ENCODE results near the gene SLC38A11. TPM values are rescaled to one million over a fixed set of nuclear protein-coding genes. Genes with fewer than 3 reads are reported as not detected.
"Not testable (repeated sequence)": the region's sequence is repeated elsewhere in the genome, so short reads cannot be mapped to it uniquely, and the experiment has no call there.

The SLC38A11 gene
- total RNA-seq, 6 experiments from 2014 or later: 0.58 to 3.6 (median 2.1) TPM

DNA sequence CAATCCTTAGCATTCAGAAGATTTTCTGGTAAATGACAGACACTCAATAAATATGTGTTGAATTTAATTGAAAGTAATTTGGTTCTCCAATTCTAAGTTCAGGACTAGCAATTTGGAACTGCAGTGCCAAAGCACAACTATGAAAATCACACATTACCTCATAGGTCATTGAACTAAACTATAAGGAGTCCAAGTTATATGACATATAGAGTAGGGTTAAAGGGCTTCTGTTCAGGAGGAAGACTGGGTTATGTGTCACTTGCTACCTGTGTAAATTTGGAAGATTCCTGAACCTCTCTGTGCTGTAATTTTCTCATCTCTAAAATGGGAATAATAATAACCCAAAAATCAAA, 85.9 kb downstream of the SLC38A11 start:
- no peak for TF ChIP-seq POLR2A (IDR thresholded peaks at IDR 0.05)
- TF ChIP-seq, protein P1, sequence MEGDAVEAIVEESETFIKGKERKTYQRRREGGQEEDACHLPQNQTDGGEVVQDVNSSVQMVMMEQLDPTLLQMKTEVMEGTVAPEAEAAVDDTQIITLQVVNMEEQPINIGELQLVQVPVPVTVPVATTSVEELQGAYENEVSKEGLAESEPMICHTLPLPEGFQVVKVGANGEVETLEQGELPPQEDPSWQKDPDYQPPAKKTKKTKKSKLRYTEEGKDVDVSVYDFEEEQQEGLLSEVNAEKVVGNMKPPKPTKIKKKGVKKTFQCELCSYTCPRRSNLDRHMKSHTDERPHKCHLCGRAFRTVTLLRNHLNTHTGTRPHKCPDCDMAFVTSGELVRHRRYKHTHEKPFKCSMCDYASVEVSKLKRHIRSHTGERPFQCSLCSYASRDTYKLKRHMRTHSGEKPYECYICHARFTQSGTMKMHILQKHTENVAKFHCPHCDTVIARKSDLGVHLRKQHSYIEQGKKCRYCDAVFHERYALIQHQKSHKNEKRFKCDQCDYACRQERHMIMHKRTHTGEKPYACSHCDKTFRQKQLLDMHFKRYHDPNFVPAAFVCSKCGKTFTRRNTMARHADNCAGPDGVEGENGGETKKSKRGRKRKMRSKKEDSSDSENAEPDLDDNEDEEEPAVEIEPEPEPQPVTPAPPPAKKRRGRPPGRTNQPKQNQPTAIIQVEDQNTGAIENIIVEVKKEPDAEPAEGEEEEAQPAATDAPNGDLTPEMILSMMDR (IDR thresholded peaks at IDR 0.05): no peak
- intact Hi-C loops (cut with DNase I): no loop called here
- no peak overlapping the region for H3K4me3 ChIP-seq
- H3K4me1 ChIP-seq: peaks cover 0 to 53% (median 9%) of the 10 kb centered on the region in 4 donors
- no peaks in the 10 kb centered on the region for H3K27me3 ChIP-seq
- ATAC-seq: peak in 3 of 4 donors; percentile 4 to 70 (median 30)
- no peaks in the 10 kb centered on the region for H3K36me3 ChIP-seq
- no peak for DNase-seq
- H3K9me3 ChIP-seq: no peaks in the 10 kb centered on the region
- H3K27ac ChIP-seq: peak overlapping the region in 2 of 3 donors; percentile 16 to 44

DNA sequence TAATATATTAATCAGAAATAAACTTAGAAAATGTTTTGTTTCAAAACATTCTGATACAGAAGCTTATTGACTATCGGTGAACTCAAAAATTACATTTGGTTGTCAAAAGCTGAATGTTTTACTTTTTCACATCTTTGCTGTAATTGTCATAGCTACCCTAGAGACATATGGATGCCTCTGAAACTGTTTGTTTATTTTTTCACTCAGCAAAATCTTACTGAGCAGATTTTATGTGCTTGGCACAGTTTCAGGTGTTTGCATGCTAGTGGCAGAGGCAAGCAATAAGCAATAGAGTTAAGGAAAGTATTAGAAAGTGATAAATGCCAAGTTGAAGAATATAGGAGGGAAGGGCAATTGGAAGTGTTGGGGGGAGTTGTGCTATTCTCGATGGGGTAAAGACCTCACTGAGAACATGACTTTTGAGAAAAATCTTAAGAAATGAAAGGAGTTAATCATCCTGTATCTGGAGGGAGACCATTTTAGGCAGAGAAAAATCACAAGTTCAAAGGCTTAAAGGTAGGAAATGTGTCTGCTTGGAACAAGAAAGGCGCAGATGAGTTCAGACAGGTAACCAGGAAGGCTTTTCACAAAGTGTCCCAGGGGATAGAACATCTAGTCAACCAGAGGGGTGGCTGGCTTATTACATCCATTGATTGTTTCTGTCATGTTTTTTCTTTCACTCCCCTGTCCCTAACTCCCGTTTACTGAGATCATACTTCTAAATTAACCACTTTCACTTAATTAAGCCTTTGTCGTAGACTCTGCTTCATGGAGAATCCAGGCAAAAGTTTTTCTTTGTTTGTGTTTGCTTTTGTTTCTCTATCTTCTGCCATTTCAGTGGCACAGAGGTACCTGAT, 86.5 kb downstream of the SLC38A11 start:
- TF ChIP-seq, protein P1 (IDR thresholded peaks at IDR 0.05): no peak
- no peak for TF ChIP-seq POLR2A (IDR thresholded peaks at IDR 0.05)
- Histone ChIP-seq H3K4me1 (peaks cover 0 to 48% (median 6%) of the 10 kb centered on the region in 4 donors), H3K27ac (peak overlapping the region in 2 of 3 donors; percentile 16 to 44), H3K9me3 (no peaks in the 10 kb centered on the region), H3K27me3 (no peaks in the 10 kb centered on the region), H3K4me3 (no peak overlapping the region), H3K36me3 (no peaks in the 10 kb centered on the region)
- intact Hi-C loops (cut with DNase I): no loop called here
- ATAC-seq (peak; percentile 25 to 53 (median 40)), DNase-seq (no peak)
- 50% methylated on average over 5 of the region's 5 CpGs for WGBS (ENCODE audit: insufficient coverage, low coverage, low lambda C conversion rate, missing lambda C conversion rate)

DNA sequence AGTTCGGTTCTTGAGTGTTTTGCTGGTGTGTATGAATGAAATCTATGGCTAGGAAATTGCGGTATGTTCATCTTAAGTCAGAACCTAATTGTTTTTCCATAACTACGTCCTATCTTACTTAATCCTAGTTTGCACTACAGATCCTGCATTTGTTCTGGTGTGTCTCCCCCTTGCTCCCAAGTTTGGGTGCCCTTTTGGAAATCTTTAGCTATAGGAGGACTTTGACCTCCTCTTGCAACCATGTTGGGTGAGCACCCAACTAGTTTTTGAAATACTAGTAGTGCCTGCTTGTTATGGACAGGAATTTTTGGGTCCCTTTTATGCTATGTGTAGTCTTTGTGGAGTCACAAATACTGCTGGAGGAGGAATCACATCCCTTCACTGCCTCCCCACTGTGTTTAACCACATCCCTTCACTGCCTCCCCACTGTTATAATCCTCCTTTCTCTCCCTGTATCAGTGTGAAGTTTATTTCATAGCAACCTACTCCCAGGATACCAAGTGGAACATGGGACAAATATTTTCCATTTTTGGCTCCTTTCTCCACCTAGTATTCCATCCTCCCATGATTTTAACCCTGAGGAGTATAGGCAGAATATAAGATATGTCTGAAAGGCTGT, 87.4 kb downstream of the SLC38A11 start:
- Histone ChIP-seq H3K4me3 (no peak overlapping the region), H3K27me3 (no peaks in the 10 kb centered on the region), H3K9me3 (no peaks in the 10 kb centered on the region), H3K36me3 (no peaks in the 10 kb centered on the region), H3K27ac (peak overlapping the region in 1 of 3 donors; percentile 44), H3K4me1 (peaks cover 0 to 39% (median 4%) of the 10 kb centered on the region in 4 donors)
- TF ChIP-seq, protein P1 (IDR thresholded peaks at IDR 0.05): no peak
- TF ChIP-seq POLR2A (IDR thresholded peaks at IDR 0.05): no peak
- intact Hi-C loops (cut with DNase I): no loop called here
- DNase-seq (no peak), ATAC-seq (peak in 1 of 4 donors; percentile 21)
- WGBS (ENCODE audit: insufficient coverage, low coverage, low lambda C conversion rate, missing lambda C conversion rate): 32% methylated on average over 3 of the region's 3 CpGs

DNA sequence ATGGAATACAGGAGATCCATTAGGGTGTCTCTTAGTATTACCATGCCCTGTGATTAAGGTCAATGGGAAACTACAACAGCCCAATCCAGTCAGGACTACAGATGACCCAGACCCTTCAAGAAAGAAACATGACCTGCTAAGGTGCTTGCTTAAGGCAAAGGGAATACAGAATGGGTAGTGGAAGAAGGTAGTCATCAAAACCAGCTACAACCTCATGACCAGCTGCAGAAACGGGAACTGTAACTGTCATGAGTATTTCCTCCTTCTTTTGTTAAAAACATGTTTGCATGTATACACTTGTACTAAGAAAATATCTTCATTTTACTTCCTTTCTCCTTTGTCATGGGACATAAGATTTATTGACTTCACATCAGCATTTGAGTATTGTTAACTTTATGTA, 88.9 kb downstream of the SLC38A11 start:
- H3K27ac ChIP-seq; H3K27me3 ChIP-seq; H3K9me3 ChIP-seq; ATAC-seq; intact Hi-C loops (cut with DNase I); H3K4me3 ChIP-seq; H3K36me3 ChIP-seq; DNase-seq: not testable (repeated sequence)
- 53% methylated on average over 1 of the region's 1 CpG for WGBS (ENCODE audit: insufficient coverage, low coverage, low lambda C conversion rate, missing lambda C conversion rate)
- peaks cover 0 to 24% (median 0%) of the 10 kb centered on the region in 4 donors for H3K4me1 ChIP-seq

DNA sequence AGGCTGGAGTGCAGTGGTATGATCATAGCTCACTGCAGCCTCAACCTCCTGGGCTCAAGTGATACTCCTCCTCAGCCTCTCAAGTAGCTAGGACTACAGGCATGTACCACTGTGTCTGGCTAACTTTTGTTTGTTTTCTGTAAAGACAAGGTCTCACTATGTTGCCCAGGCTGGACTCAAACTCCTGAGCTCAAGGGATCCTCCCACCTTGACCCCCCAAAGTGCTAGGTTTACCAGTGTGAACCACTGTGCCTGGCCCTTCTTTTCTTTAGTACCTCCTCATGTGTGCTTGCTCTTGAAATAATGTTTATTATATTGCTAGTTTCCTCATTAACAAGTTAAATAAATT, 94.7 kb downstream of the SLC38A11 start:
- intact Hi-C loops (cut with DNase I): no loop called here
- no peaks in the 10 kb centered on the region for H3K27me3 ChIP-seq
- TF ChIP-seq, protein P1 (IDR thresholded peaks at IDR 0.05): no peak
- no peak for TF ChIP-seq POLR2A (IDR thresholded peaks at IDR 0.05)
- no peak overlapping the region for H3K27ac ChIP-seq
- ATAC-seq (no peak), DNase-seq (no peak)
- no peaks in the 10 kb centered on the region for H3K4me1 ChIP-seq
- H3K4me3 ChIP-seq: no peak overlapping the region
- H3K36me3 ChIP-seq: no peaks in the 10 kb centered on the region
- no peaks in the 10 kb centered on the region for H3K9me3 ChIP-seq

DNA sequence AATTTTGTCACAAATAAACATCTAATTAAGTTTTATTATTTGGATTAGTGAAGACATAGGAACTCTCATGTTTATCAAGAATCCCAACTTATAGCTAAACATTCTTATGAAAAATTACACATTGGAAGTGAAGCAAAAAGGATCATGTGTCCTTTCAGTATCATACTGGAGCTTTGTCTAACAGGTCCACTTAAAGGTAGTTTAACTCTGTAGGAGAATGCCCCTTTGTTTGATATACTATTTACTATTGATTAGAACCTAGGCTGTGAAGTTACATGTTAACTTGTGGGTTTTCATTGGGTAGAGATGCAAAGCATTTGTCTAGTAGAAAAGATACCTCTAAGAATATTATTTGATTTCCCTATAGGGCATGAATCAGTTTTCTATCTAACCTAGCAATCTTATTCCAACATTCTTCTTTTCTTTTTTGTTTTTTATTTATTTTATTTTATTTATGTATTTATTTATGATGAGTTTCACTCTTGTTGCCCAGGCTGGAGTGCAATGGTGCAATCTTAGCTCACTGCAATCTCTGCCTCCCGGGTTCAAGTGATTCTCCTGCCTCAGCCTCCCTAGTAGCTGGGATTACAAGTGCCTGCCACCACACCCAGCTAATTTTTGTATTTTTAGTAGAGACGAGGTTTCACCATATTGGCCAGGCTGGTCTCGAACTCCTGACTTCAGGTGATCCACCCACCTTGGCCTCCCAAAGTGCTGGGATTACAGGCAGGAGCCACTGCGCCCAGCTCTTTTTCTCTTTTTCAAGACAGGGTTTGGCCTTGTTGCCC, 95.2 kb downstream of the SLC38A11 start:
- WGBS (ENCODE audit: insufficient coverage, low coverage, low lambda C conversion rate, missing lambda C conversion rate): 77% methylated on average over 3 of the region's 4 CpGs
- H3K27me3 ChIP-seq; H3K27ac ChIP-seq; H3K36me3 ChIP-seq; DNase-seq; H3K4me1 ChIP-seq; H3K9me3 ChIP-seq; H3K4me3 ChIP-seq; intact Hi-C loops (cut with DNase I): not testable (repeated sequence)
- ATAC-seq: peak in 1 of 4 donors; percentile 39
